Astrocyte (in vitro differentiated cells and primary cell): ENCODE results near the gene CTBP2. TPM values are rescaled to one million over a fixed set of nuclear protein-coding genes. Genes with fewer than 3 reads are reported as not detected.

Source experiments
- DNase-seq: peaks from one replicate; pipeline ENCODE4 v3.0.0-alpha.2; 2010; ENCODE audit warnings: low read depth
- FAIRE-seq: peaks from 2 replicates; lab custom pipeline; 2011; peaks lifted over from hg19 to GRCh38; lab: Jason Lieb, UNC
- H2AFZ ChIP-seq: 2 replicates; pipeline ENCODE4 v1.6.0; 2012; ENCODE audit warnings: low read depth, low read length, inconsistent platforms
- H3K27ac ChIP-seq: 2 replicates; pipeline ENCODE4 v1.5.1; 2011; ENCODE audit warnings: low read depth, low read length, inconsistent platforms
- H3K27me3 ChIP-seq: 2 replicates; pipeline ENCODE4 v1.6.0; 2011; ENCODE audit warnings: low read length, inconsistent platforms; ENCODE audit not compliant: insufficient read depth
- H3K36me3 ChIP-seq: 2 replicates; pipeline ENCODE4 v1.5.1; 2011; ENCODE audit warnings: low read length, inconsistent platforms; ENCODE audit not compliant: insufficient read depth
- H3K4me1 ChIP-seq: 2 replicates; pipeline ENCODE4 v1.5.1; 2011; ENCODE audit warnings: low read length, inconsistent platforms; ENCODE audit not compliant: insufficient read depth
- H3K4me2 ChIP-seq: 2 replicates; pipeline ENCODE4 v1.6.0; 2012; ENCODE audit warnings: low read length, inconsistent platforms
- H3K4me3 ChIP-seq: 2 replicates; pipeline ENCODE4 v1.5.1; 2011; ENCODE audit warnings: low read depth, mild to moderate bottlenecking, low read length, inconsistent platforms; ENCODE audit not compliant: insufficient read depth
- H3K79me2 ChIP-seq: 2 replicates; pipeline ENCODE4 v1.6.0; 2012; ENCODE audit warnings: mild to moderate bottlenecking, low read length, inconsistent platforms; ENCODE audit not compliant: insufficient read depth
- H3K9ac ChIP-seq: 2 replicates; pipeline ENCODE4 v1.6.0; 2012; ENCODE audit warnings: mild to moderate bottlenecking, low read length, inconsistent platforms
- H3K9me3 ChIP-seq: 2 replicates; pipeline ENCODE4 v1.5.1; 2012; ENCODE audit warnings: low read depth, mild to moderate bottlenecking, low read length, inconsistent platforms; ENCODE audit not compliant: insufficient read depth
- H4K20me1 ChIP-seq: 2 replicates; pipeline ENCODE4 v1.6.0; 2012; ENCODE audit warnings: low read length, inconsistent platforms; ENCODE audit not compliant: insufficient read depth
- H3K27ac Mint-ChIP-seq: one replicate; pipeline ENCODE4 v1.8.0; 2021; ENCODE audit warnings: mild to moderate bottlenecking, mixed read lengths; ENCODE audit not compliant: unreplicated experiment
- H3K27me3 Mint-ChIP-seq: one replicate; pipeline ENCODE4 v1.8.0; 2021; ENCODE audit warnings: low read depth, mixed read lengths; ENCODE audit not compliant: unreplicated experiment
- H3K36me3 Mint-ChIP-seq: one replicate; pipeline ENCODE4 v1.8.0; 2021; ENCODE audit warnings: low read depth, mixed read lengths; ENCODE audit not compliant: unreplicated experiment
- H3K4me1 Mint-ChIP-seq: one replicate; pipeline ENCODE4 v1.8.0; 2021; ENCODE audit warnings: low read depth, mixed read lengths; ENCODE audit not compliant: unreplicated experiment
- H3K4me3 Mint-ChIP-seq: one replicate; pipeline ENCODE4 v1.8.0; 2021; ENCODE audit warnings: mild to moderate bottlenecking, moderate library complexity, mixed read lengths; ENCODE audit not compliant: unreplicated experiment
- H3K9me3 Mint-ChIP-seq: one replicate; pipeline ENCODE4 v1.8.0; 2021; ENCODE audit warnings: mild to moderate bottlenecking, mixed read lengths; ENCODE audit not compliant: unreplicated experiment
- CTCF ChIP-seq: IDR thresholded peaks from 2 replicates; pipeline ENCODE4 v1.5.1; 2011; ENCODE audit warnings: low read depth, mild to moderate bottlenecking, inconsistent platforms, low read length, moderate library complexity; ENCODE audit not compliant: insufficient read depth
- EZH2 ChIP-seq: IDR thresholded peaks from 2 replicates; pipeline ENCODE4 v1.6.1; 2012; ENCODE audit warnings: mild to moderate bottlenecking, low read length, inconsistent platforms; ENCODE audit not compliant: insufficient read depth
- total RNA-seq: library from RNA; stranded (reverse); gene quantifications from 2 replicates; pipeline ENCODE4 v1.2.1, GENCODE V29; 2021

Gene CTBP2
- total RNA-seq, 1 donor from 2014 or later: 109 TPM

- no peaks in the 10 kb centered on the region for H3K27me3 ChIP-seq
- no peak overlapping the region for H3K4me2 ChIP-seq
- peaks cover 7% of the 10 kb centered on the region for H3K36me3 ChIP-seq
- H3K36me3 Mint-ChIP-seq: peaks cover 16% of the 10 kb centered on the region
- no peak overlapping the region for H3K9ac ChIP-seq
- no peak for FAIRE-seq
- H3K27ac Mint-ChIP-seq: no peak overlapping the region
- peaks cover 6% of the 10 kb centered on the region for H3K4me1 ChIP-seq
- peaks cover 99% of the 10 kb centered on the region for H4K20me1 ChIP-seq
- no peak overlapping the region for H3K4me3 ChIP-seq
- H3K27ac ChIP-seq: no peak overlapping the region
- no peak overlapping the region for H2AFZ ChIP-seq
- no peaks in the 10 kb centered on the region for H3K9me3 Mint-ChIP-seq
- no peak for TF ChIP-seq EZH2
- TF ChIP-seq CTCF: no peak
- H3K9me3 ChIP-seq: no peaks in the 10 kb centered on the region
- no peak for DNase-seq
- peaks cover 41% of the 10 kb centered on the region for H3K4me1 Mint-ChIP-seq
- H3K27me3 Mint-ChIP-seq: no peaks in the 10 kb centered on the region
- H3K4me3 Mint-ChIP-seq: no peak overlapping the region
- peaks cover 100% of the 10 kb centered on the region for H3K79me2 ChIP-seq
Measured at GRCh38 chr10:125137601-125138438, 22.5 kb downstream of the CTBP2 start.

GRCh38 chr10:125136087-125136486 lies 24.3 kb downstream of the CTBP2 start:
- H3K36me3 Mint-ChIP-seq: peaks cover 22% of the 10 kb centered on the region

More at GRCh38 chr10:125136087-125136486, 24.3 kb downstream of the CTBP2 start:
- Mint-ChIP-seq H3K4me1 (peaks cover 46% of the 10 kb centered on the region), H3K4me3 (no peak overlapping the region), H3K27ac (no peak overlapping the region), H3K9me3 (no peaks in the 10 kb centered on the region), H3K27me3 (no peaks in the 10 kb centered on the region)
- Histone ChIP-seq H3K4me3 (no peak overlapping the region), H3K9me3 (no peaks in the 10 kb centered on the region), H3K36me3 (peaks cover 11% of the 10 kb centered on the region), H3K79me2 (peaks cover 100% of the 10 kb centered on the region), H2AFZ (no peak overlapping the region), H4K20me1 (peaks cover 99% of the 10 kb centered on the region), H3K27me3 (no peaks in the 10 kb centered on the region), H3K27ac (no peak overlapping the region), H3K4me2 (no peak overlapping the region), H3K4me1 (peaks cover 6% of the 10 kb centered on the region), H3K9ac (no peak overlapping the region)
- no peak for TF ChIP-seq EZH2
- no peak for TF ChIP-seq CTCF
- FAIRE-seq (no peak), DNase-seq (no peak)
